Psoas muscle (tissue), 8 donors: ENCODE data around the gene CILP2. TPM values are rescaled to one million over a fixed set of nuclear protein-coding genes. Genes with fewer than 3 reads are reported as not detected.

Experiments used
- ATAC-seq, 4 donors: fragments of 200-7000 bp; cut with Tn5 transposase; one replicate each; pipeline ENCODE4 v1.9.1; 2020; ENCODE audit warnings: moderate library complexity in 3 of 4, mild to moderate bottlenecking in 2 of 4
- DNase-seq, 2 donors: peaks; one replicate each; pipeline ENCODE4 v3.0.0-alpha.2; 2020
- H3K27ac ChIP-seq: fragments of 200-600 bp; one replicate; pipeline ENCODE4 v1.8.0; 2022
- H3K27me3 ChIP-seq, 3 donors: fragments of 200-600 bp in 1 of 3; one replicate each; pipeline versions ENCODE4 v1.6.1 to v1.8.0; 2013 to 2022; ENCODE audit warnings: low read length in 2 of 3, mild to moderate bottlenecking in 2 of 3, moderate library complexity in 1 of 3; ENCODE audit not compliant: insufficient read depth in 3 of 3
- H3K36me3 ChIP-seq, 2 donors: fragments of 200-600 bp in 1 of 2; one replicate each; pipeline versions ENCODE4 v1.6.1 to v1.8.0; 2013 to 2022; ENCODE audit warnings: low read depth in 1 of 2, mild to moderate bottlenecking in 1 of 2, moderate library complexity in 1 of 2; ENCODE audit not compliant: insufficient read depth in 1 of 2
- H3K4me1 ChIP-seq: fragments of 200-600 bp; one replicate; pipeline ENCODE4 v1.8.0; 2022
- H3K4me3 ChIP-seq: fragments of 200-600 bp; one replicate; pipeline ENCODE4 v1.8.0; 2022; ENCODE audit warnings: mild to moderate bottlenecking
- H3K9me3 ChIP-seq: fragments of 200-600 bp; one replicate; pipeline ENCODE4 v1.8.0; 2022
- WGBS, 3 donors: extraction: QIAGEN DNeasy Blood & Tissue Kit; methylation state at CpG; one replicate each; pipeline versions ENCODE4 v1.1.6 to v1.1.7; 2013; 5-methylcytosine and 5-hydroxymethylcytosine counted together
- intact Hi-C, 2 donors: fragments of 100-400 bp; cut with DNase I; formaldehyde crosslinking; loops; one replicate each; pipeline versions ENCODE4 v1.11.0 to v1.14.2; 2022
- polyA plus RNA-seq, 3 donors: library from polyadenylated mRNA; stranded (reverse); fragments of 200-250 nt; gene quantifications; one replicate each; pipeline ENCODE4 v1.2.3, GENCODE V29; 2013
- total RNA-seq, 4 donors: library from RNA; stranded (reverse); fragmentation: NEBNext Ultra II Directional in 2 of 4; extraction: Animal tissue kit (Norgen Biotek cat#: 25700) in 2 of 4; gene quantifications; one replicate each; pipeline versions ENCODE4 v1.2.1 to v1.2.4, GENCODE V29; 2021 to 2023
- TF ChIP-seq, protein P1 (sequence below): fragments of 200-600 bp; IDR thresholded peaks from one replicate; pipeline ENCODE4 v1.8.0; 2022; ENCODE audit warnings: antibody characterized with exemption
- donor health status: healthy with polysubstance abuse.
- donor health status: DM: no; HTN: no; CAD: no; lungs with moderate emphysema.
- donor health status: Bipolar disorder and iron deficiency.
- donor health status: healthy.
- donor health status: DM: yes; HTN: yes; CAD: no.
- donor health status: DM: no; HTN: no; CAD: no.
- donor health status: DM: no; HTN: no; CAD: no.
- donor health status: DM: yes; HTN: yes; CAD: no.

CILP2 gene
- total and polyA plus RNA-seq, 7 donors = 0.03 TPM; not detected in 6

GRCh38 chr19:19579533-19580361 lies 41.7 kb downstream of the CILP2 start:
- Histone ChIP-seq H3K27ac (no peak overlapping the region), H3K36me3 (no peaks in the 10 kb centered on the region), H3K27me3 (no peaks in the 10 kb centered on the region), H3K9me3 (no peaks in the 10 kb centered on the region), H3K4me1 (no peaks in the 10 kb centered on the region), H3K4me3 (no peak overlapping the region)
- ATAC-seq (no peak), DNase-seq (no peak)
- WGBS, 3 donors = 73 to 75% (median 75%) methylated on average over 25 of the region's 25 CpGs
- intact Hi-C loops = no loop called here
- TF ChIP-seq, protein P1, sequence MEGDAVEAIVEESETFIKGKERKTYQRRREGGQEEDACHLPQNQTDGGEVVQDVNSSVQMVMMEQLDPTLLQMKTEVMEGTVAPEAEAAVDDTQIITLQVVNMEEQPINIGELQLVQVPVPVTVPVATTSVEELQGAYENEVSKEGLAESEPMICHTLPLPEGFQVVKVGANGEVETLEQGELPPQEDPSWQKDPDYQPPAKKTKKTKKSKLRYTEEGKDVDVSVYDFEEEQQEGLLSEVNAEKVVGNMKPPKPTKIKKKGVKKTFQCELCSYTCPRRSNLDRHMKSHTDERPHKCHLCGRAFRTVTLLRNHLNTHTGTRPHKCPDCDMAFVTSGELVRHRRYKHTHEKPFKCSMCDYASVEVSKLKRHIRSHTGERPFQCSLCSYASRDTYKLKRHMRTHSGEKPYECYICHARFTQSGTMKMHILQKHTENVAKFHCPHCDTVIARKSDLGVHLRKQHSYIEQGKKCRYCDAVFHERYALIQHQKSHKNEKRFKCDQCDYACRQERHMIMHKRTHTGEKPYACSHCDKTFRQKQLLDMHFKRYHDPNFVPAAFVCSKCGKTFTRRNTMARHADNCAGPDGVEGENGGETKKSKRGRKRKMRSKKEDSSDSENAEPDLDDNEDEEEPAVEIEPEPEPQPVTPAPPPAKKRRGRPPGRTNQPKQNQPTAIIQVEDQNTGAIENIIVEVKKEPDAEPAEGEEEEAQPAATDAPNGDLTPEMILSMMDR = no peak

GRCh38 chr19:19580418-19580817 lies 42.4 kb downstream of the CILP2 start:
- Histone ChIP-seq H3K9me3 (no peaks in the 10 kb centered on the region), H3K4me3 (no peak overlapping the region), H3K36me3 (no peaks in the 10 kb centered on the region), H3K4me1 (no peaks in the 10 kb centered on the region), H3K27ac (no peak overlapping the region), H3K27me3 (no peaks in the 10 kb centered on the region)
- WGBS, 3 donors = 93 to 95% (median 93%) methylated on average over 4 of the region's 4 CpGs
- DNase-seq (no peak), ATAC-seq (no peak)
- intact Hi-C loops = no loop called here
- TF ChIP-seq, protein P1 = no peak

- H3K9me3 ChIP-seq = no peaks in the 10 kb centered on the region
Observed at GRCh38 chr19:19581391-19581790, 43.3 kb downstream of the CILP2 start.

DNA sequence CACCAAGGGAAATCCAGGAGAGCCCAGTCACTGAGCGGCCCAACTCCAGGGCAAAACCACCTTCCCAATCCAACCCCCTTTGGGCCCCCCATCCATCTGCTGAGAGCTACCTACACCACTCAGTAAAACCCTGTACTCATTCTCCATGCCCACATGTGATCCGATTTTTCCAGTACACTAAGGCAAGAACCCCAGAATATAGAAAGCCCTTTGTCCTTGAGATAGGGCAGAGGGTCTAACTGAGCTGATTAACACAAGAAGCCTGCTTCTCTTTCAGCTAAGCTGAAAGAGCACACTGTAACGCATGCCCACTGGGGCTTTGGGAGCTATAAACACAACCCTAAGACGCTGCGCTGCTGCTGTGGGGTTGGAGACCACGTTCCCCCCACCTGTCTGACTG lies 44.4 kb downstream of the CILP2 start:
- Histone ChIP-seq H3K27me3 (no peaks in the 10 kb centered on the region), H3K4me1 (no peaks in the 10 kb centered on the region), H3K4me3 (no peak overlapping the region), H3K27ac (no peak overlapping the region), H3K36me3 (no peaks in the 10 kb centered on the region), H3K9me3 (no peaks in the 10 kb centered on the region)
- ATAC-seq (no peak), DNase-seq (no peak)
- intact Hi-C loops = no loop called here
- 74 to 82% (median 78%) methylated on average over 6 of the region's 6 CpGs for WGBS, 3 donors
- TF ChIP-seq, protein P1 = no peak

More at GRCh38 chr19:19581391-19581790, 43.3 kb downstream of the CILP2 start:
- intact Hi-C loops = no loop called here
- no peak overlapping the region for H3K27ac ChIP-seq
- TF ChIP-seq, protein P1 = no peak
- DNase-seq (no peak), ATAC-seq (no peak)
- WGBS, 3 donors = 91 to 93% (median 92%) methylated on average over 13 of the region's 13 CpGs
- no peaks in the 10 kb centered on the region for H3K36me3 ChIP-seq
- no peak overlapping the region for H3K4me3 ChIP-seq
- no peaks in the 10 kb centered on the region for H3K4me1 ChIP-seq
- H3K27me3 ChIP-seq = no peaks in the 10 kb centered on the region
